Neuronal stem cell (in vitro differentiated cells): ENCODE data around the gene RNGTT.

ENCODE experiments used
- DNase-seq: peaks from one replicate; pipeline ENCODE4 v3.0.0-alpha.2; 2013; ENCODE audit warnings: low spot score
- H2AFZ ChIP-seq: one replicate; pipeline ENCODE4 v1.6.1; 2013; ENCODE audit warnings: mild to moderate bottlenecking, low read length, inconsistent platforms
- H2AK5ac ChIP-seq: 2 replicates; pipeline ENCODE4 v1.6.1; 2013; ENCODE audit warnings: low read depth, mild to moderate bottlenecking, inconsistent platforms, low read length, moderate library complexity, mixed read lengths
- H2BK120ac ChIP-seq: 2 replicates; pipeline ENCODE4 v1.6.1; 2013; ENCODE audit warnings: low read depth, mild to moderate bottlenecking, inconsistent platforms, low read length, moderate library complexity, mixed read lengths
- H2BK12ac ChIP-seq: one replicate; pipeline ENCODE4 v1.6.1; 2013; ENCODE audit warnings: low read length, inconsistent platforms
- H2BK15ac ChIP-seq: 2 replicates; pipeline ENCODE4 v1.6.1; 2013; ENCODE audit warnings: mild to moderate bottlenecking, low read length, inconsistent platforms, mixed read lengths
- H2BK5ac ChIP-seq: one replicate; pipeline ENCODE4 v1.6.1; 2013; ENCODE audit warnings: inconsistent platforms, mild to moderate bottlenecking, low read length, moderate library complexity
- H3K14ac ChIP-seq: one replicate; pipeline ENCODE4 v1.6.1; 2013; ENCODE audit warnings: low read length, inconsistent platforms
- H3K18ac ChIP-seq: 2 replicates; pipeline ENCODE4 v1.6.1; 2013; ENCODE audit warnings: low read length, inconsistent platforms
- H3K23ac ChIP-seq: 2 replicates; pipeline ENCODE4 v1.6.1; 2013; ENCODE audit warnings: low read depth, mild to moderate bottlenecking, mixed read lengths, low read length, inconsistent platforms; ENCODE audit not compliant: poor library complexity
- H3K27ac ChIP-seq: replicated peaks from 3 replicates; pipeline ENCODE4 v1.5.1; 2013; ENCODE audit warnings: low read length, inconsistent platforms
- H3K27me3 ChIP-seq, 3 experiments: 2 replicates each; pipeline ENCODE4 v1.6.1; 2013; ENCODE audit warnings: low read length in 3 of 3, mild to moderate bottlenecking in 2 of 3, inconsistent platforms in 1 of 3, low read depth in 1 of 3, mixed read lengths in 1 of 3, moderate library complexity in 1 of 3; ENCODE audit not compliant: control insufficient read depth in 3 of 3, insufficient read depth in 3 of 3
- H3K36me3 ChIP-seq, 2 donors: replicated peaks in 1 of 2; 2 replicates each; pipeline ENCODE4 v1.6.1; 2013; ENCODE audit warnings: low read length in 2 of 2; ENCODE audit not compliant: control insufficient read depth in 2 of 2, insufficient read depth in 2 of 2
- H3K4ac ChIP-seq: 2 replicates; pipeline ENCODE4 v1.6.1; 2013; ENCODE audit warnings: inconsistent platforms, mild to moderate bottlenecking, low read length, moderate library complexity
- H3K4me1 ChIP-seq, 2 donors: 1 replicate in 1 of 2; 2 replicates in 1 of 2; pipeline ENCODE4 v1.6.1; 2013; ENCODE audit warnings: low read length in 2 of 2, low read depth in 1 of 2; ENCODE audit not compliant: control insufficient read depth in 2 of 2, insufficient read depth in 1 of 2
- H3K4me2 ChIP-seq: one replicate; pipeline ENCODE4 v1.6.1; 2013; ENCODE audit warnings: mild to moderate bottlenecking, low read length, inconsistent platforms; ENCODE audit not compliant: insufficient read depth, poor library complexity, severe bottlenecking
- H3K4me3 ChIP-seq, 2 donors: 2 replicates each; pipeline ENCODE4 v1.5.1; 2013; ENCODE audit warnings: low read length in 2 of 2, mild to moderate bottlenecking in 2 of 2, inconsistent platforms in 1 of 2, moderate library complexity in 1 of 2
- H3K79me1 ChIP-seq: one replicate; pipeline ENCODE4 v1.6.1; 2013; ENCODE audit warnings: low read depth, mild to moderate bottlenecking, inconsistent platforms, low read length, moderate library complexity
- H3K9ac ChIP-seq: one replicate; pipeline ENCODE4 v1.6.1; 2013; ENCODE audit warnings: mild to moderate bottlenecking, low read depth, low read length, inconsistent platforms; ENCODE audit not compliant: poor library complexity
- H3K9me3 ChIP-seq, 2 donors: replicated peaks in 1 of 2; 2 replicates each; pipeline versions ENCODE3 to v1.6.1; 2013; ENCODE audit warnings: low read length in 2 of 2, mild to moderate bottlenecking in 2 of 2, inconsistent platforms in 1 of 2, low read depth in 1 of 2, mixed read lengths in 1 of 2, moderate library complexity in 1 of 2; ENCODE audit not compliant: control insufficient read depth in 2 of 2, insufficient read depth in 1 of 2
- H4K8ac ChIP-seq: one replicate; pipeline ENCODE4 v1.6.1; 2013; ENCODE audit warnings: low read depth, mild to moderate bottlenecking, inconsistent platforms, low read length, moderate library complexity
- H4K91ac ChIP-seq: one replicate; pipeline ENCODE4 v1.6.1; 2013; ENCODE audit warnings: low read length, low read depth, mild to moderate bottlenecking, inconsistent platforms; ENCODE audit not compliant: poor library complexity
- WGBS, 2 donors: extraction: QIAGEN DNeasy Blood & Tissue Kit; methylation state at CpG; one replicate each; pipeline ENCODE4 v1.1.7; 2013; ENCODE audit warnings: missing lambda C conversion rate in 2 of 2, mixed read lengths in 1 of 2; ENCODE audit not compliant: insufficient read length in 2 of 2, insufficient replicate concordance in 1 of 2; ENCODE audit errors: extremely low coverage in 2 of 2; 5-methylcytosine and 5-hydroxymethylcytosine counted together

RNGTT gene

GRCh38 chr6:88997327-88997726 is 33.9 kb upstream of the RNGTT start:
- H2BK15ac ChIP-seq = no peak overlapping the region
- H3K4ac ChIP-seq = no peak overlapping the region
- no peak overlapping the region for H2BK12ac ChIP-seq
- H3K79me1 ChIP-seq = no peaks in the 10 kb centered on the region
- H3K18ac ChIP-seq = no peak overlapping the region
- H3K9ac ChIP-seq = no peak overlapping the region
- H3K9me3 ChIP-seq = no peaks in the 10 kb centered on the region
- no peak overlapping the region for H3K27ac ChIP-seq
- no peak overlapping the region for H4K8ac ChIP-seq
- H3K27me3 ChIP-seq = no peaks in the 10 kb centered on the region
- H2AFZ ChIP-seq = no peak overlapping the region
- no CpG with 5 or more reads among the region's 4 CpGs for WGBS, 2 donors
- H3K4me2 ChIP-seq = no peak overlapping the region
- H3K4me3 ChIP-seq = no peak overlapping the region
- no peak overlapping the region for H2AK5ac ChIP-seq
- H2BK5ac ChIP-seq = no peak overlapping the region
- no peak overlapping the region for H2BK120ac ChIP-seq
- H3K36me3 ChIP-seq = no peaks in the 10 kb centered on the region
- H3K23ac ChIP-seq = no peak overlapping the region
- H3K14ac ChIP-seq = no peak overlapping the region
- H4K91ac ChIP-seq = no peak overlapping the region
- no peaks in the 10 kb centered on the region for H3K4me1 ChIP-seq
- DNase-seq = no peak

DNA sequence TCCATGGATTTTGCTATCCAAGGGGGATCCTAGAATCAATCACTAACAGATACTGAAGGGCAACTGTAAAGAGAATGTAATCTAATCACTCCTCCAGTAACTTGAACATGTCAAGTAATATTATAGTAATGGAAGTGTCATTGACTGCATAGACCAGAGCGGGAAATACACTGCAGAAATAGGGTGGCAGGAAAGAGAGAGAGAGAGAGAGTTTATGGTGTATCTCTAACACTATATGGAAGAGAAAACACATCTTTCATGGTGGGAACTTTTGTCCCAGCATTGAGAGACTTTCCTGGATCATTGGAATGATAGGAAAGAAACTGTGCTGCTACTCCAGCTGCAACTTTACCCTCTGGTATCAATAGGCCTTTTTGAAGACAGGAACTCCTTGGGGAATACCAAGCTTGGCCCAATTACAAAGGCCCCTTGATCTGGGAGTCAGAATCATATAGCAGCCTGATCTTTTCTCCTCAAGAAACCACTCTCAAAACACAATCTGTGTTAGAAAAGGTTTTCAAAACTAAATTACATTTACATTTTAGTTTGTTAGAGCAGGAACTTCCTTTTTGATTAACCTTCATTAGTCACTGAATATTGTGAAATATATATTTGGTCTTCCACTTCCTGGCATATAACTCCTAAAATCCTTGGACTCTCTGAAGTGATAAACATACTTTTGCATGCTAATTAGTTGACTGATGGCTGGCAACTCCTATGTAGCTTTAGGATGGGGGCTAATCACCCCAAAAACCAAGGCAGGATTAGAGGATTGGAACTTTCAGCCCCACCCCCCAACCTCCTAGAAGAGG is 29.5 kb upstream of the RNGTT start:
- Histone ChIP-seq H3K23ac (no peak overlapping the region), H2AFZ (peak overlapping the region; percentile 9), H2BK12ac (no peak overlapping the region), H3K4me3 (no peak overlapping the region), H2BK15ac (no peak overlapping the region), H2BK5ac (no peak overlapping the region), H4K91ac (no peak overlapping the region), H3K27ac (no peak overlapping the region), H4K8ac (no peak overlapping the region), H3K9me3 (no peaks in the 10 kb centered on the region), H2BK120ac (no peak overlapping the region), H3K4me1 (no peaks in the 10 kb centered on the region), H3K4me2 (no peak overlapping the region), H3K9ac (no peak overlapping the region), H3K27me3 (no peaks in the 10 kb centered on the region), H2AK5ac (no peak overlapping the region), H3K36me3 (no peaks in the 10 kb centered on the region), H3K18ac (no peak overlapping the region), H3K79me1 (no peaks in the 10 kb centered on the region), H3K14ac (no peak overlapping the region), H3K4ac (no peak overlapping the region)
- no CpG with 5 or more reads among the region's 1 CpG for WGBS, 2 donors
- DNase-seq = no peak

DNA sequence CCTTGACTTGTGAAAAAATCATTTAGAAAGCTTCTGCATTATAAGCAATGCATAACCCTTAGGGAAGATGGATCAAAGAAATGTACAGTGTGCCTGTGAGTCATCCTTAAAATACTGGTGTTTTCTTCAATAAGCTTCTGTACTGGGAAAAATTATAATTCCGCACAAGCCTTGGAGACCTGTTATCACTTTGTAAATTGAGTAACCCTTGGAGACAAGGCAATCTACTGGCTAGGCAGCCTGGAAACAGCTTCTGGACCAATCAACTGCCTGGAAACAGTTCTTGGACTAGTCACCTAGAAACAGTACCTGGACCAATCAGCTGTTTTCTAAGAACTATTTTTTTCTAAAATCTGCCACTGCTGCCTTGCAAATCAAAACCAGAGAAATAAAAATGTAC is 25.8 kb upstream of the RNGTT start:
- Histone ChIP-seq H3K23ac (no peak overlapping the region), H3K36me3 (no peaks in the 10 kb centered on the region), H3K4me1 (no peaks in the 10 kb centered on the region), H3K9ac (no peak overlapping the region), H2BK120ac (no peak overlapping the region), H3K9me3 (no peaks in the 10 kb centered on the region), H3K14ac (no peak overlapping the region), H2BK15ac (no peak overlapping the region), H3K4ac (no peak overlapping the region), H3K4me3 (no peak overlapping the region), H4K8ac (no peak overlapping the region), H3K4me2 (no peak overlapping the region), H4K91ac (no peak overlapping the region), H2BK5ac (no peak overlapping the region), H2AK5ac (no peak overlapping the region), H2AFZ (no peak overlapping the region), H3K79me1 (no peaks in the 10 kb centered on the region), H2BK12ac (no peak overlapping the region), H3K27me3 (no peaks in the 10 kb centered on the region), H3K18ac (no peak overlapping the region), H3K27ac (no peak overlapping the region)
- DNase-seq = no peak
- WGBS, 2 donors = no CpG with 5 or more reads among the region's 1 CpG

GRCh38 chr6:88987922-88988321 is 24.5 kb upstream of the RNGTT start:
- Histone ChIP-seq H3K36me3 (no peaks in the 10 kb centered on the region), H3K9ac (no peak overlapping the region), H4K91ac (no peak overlapping the region), H3K14ac (no peak overlapping the region), H2BK15ac (no peak overlapping the region), H3K4me2 (no peak overlapping the region), H2BK120ac (no peak overlapping the region), H3K27me3 (no peaks in the 10 kb centered on the region), H2BK12ac (no peak overlapping the region), H3K18ac (no peak overlapping the region), H2BK5ac (no peak overlapping the region), H4K8ac (no peak overlapping the region), H2AK5ac (no peak overlapping the region), H3K4me3 (no peak overlapping the region), H3K4ac (no peak overlapping the region), H3K9me3 (no peaks in the 10 kb centered on the region), H3K4me1 (no peaks in the 10 kb centered on the region), H2AFZ (no peak overlapping the region), H3K79me1 (no peaks in the 10 kb centered on the region), H3K23ac (no peak overlapping the region), H3K27ac (no peak overlapping the region)
- no CpG with 5 or more reads among the region's 2 CpGs for WGBS, 2 donors
- DNase-seq = no peak
